Testis (tissue), 2 donors: ENCODE measurements around the gene MYBPC1.

Experiments used
- CTCF ChIP-seq, 3 experiments: fragments of 450-650 bp in 2 of 3; fragments of 200-600 bp in 1 of 3; sonication (generic) in 1 of 3; IDR thresholded peaks; one replicate each; pipeline ENCODE4 v1.5.1; 2016 to 2019; ENCODE audit warnings: antibody characterized with exemption in 3 of 3, mild to moderate bottlenecking in 2 of 3, moderate library complexity in 1 of 3
- POLR2A ChIP-seq: fragments of 450-650 bp; IDR thresholded peaks from one replicate; pipeline ENCODE4 v1.6.1; 2017; ENCODE audit warnings: antibody characterized with exemption, mild to moderate bottlenecking, moderate library complexity

GRCh38 chr12:101582937-101583336 is 11.8 kb upstream of the MYBPC1 start:
- TF ChIP-seq CTCF (IDR thresholded peaks at IDR 0.05) (no peak), POLR2A (no peak)
